Embryonic facial prominence (tissue), 1 donor: ENCODE results near the gene DIRAS3.
"Not testable (repeated sequence)": the region's sequence is repeated elsewhere in the genome, so short reads cannot be mapped to it uniquely, and the experiment has no call there.

Experiments
- DNase-seq: peaks from one replicate; pipeline ENCODE4 v3.0.0-alpha.2; 2016; ENCODE audit errors: extremely low spot score

The DIRAS3 gene

DNA sequence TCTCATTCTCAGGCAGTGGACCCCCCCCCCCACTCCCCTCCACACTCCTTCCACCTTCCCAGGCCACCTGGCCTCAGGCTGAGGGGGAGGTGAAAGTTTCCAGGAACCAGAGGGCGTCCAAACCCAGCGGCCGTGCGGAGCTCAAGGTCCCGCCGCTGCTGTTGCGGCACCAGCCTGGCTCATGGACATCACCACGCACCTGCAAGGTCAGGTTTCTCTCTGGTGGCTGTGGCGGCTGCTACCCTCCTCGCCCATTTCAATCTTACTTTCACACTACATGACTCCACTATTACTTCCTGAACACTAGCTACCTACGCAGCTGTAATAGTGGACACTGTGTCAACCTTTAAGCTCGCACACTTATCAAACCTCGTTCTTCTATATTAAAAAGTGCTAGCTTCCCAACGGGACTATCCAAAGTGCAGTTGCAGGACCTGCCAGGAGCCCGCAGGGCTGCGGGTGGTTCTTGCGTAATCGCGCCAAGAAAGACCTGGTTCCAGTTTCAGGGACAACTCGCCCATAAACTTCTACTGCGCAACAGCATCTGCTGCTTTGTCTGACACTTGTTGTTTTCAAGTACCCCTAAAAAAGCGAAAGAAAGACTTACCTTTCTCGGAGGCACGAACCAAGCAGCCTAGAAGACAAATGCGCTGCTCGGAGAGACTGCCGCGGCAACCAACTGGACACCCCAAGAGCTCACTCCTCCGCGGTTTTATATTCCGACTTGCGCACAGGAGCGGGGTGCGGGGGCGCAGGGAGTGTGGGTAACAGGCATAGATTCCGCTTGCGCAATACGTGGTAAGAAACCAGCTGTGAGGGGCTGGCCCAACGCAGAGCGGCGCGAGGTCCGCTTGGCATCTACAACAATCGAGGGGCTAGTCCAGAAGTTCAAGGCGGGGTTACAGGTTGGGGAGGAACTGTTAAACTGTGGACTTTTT is at the start of gene DIRAS3:
Gene DIRAS3 (minus strand): TSS at position 687 of the 938 bp plus-strand sequence. CDS start 3,330 bp downstream, outside the sequence.
- DNase-seq = no peak

GRCh38 chr1:68093737-68094136 is 43.3 kb upstream of the DIRAS3 start:
- no peak for DNase-seq

DNA sequence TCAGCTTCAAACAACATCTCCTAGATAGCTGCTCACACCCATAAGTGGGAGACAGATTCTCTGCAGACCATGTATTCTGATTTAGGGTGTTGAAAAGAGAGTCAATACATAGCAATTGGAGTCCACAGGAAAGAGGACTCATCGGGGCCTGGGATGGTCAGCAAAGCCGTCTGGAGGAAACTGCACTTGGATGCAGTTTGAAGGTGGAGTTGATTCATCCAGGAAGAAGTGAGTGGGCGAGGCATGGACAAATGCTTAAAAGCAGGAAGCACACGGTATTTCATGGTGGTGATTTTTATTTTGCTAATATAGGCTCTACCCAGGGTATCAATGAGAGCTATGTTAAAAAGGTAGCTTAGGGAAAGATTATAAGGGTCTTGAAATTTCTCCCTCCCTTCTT is 36.8 kb upstream of the DIRAS3 start:
- no peak for DNase-seq

DNA sequence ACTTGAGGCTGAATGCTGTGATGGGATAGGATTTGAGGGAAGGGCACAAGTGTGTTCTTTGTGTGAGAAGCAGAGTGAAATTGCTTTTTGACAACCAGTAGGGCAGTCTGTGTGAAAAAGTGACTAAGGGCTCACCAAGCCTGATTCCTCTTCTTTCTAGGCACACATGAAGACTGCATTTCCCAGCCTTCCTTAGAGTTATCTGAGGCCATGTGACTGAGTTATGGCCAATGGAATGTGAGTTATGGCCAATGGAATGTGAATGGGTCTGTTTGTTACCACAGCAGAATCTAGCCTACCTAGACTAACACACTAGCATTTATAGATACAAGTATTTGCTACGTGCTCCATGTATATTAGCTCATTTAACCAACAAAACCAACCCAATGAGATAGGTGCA is 35.3 kb upstream of the DIRAS3 start:
- DNase-seq = no peak

- DNase-seq = no peak
Observed at GRCh38 chr1:68083686-68084085, 33.3 kb upstream of the DIRAS3 start.

GRCh38 chr1:68081775-68082283 is 31.4 kb upstream of the DIRAS3 start:
- no peak for DNase-seq

DNA sequence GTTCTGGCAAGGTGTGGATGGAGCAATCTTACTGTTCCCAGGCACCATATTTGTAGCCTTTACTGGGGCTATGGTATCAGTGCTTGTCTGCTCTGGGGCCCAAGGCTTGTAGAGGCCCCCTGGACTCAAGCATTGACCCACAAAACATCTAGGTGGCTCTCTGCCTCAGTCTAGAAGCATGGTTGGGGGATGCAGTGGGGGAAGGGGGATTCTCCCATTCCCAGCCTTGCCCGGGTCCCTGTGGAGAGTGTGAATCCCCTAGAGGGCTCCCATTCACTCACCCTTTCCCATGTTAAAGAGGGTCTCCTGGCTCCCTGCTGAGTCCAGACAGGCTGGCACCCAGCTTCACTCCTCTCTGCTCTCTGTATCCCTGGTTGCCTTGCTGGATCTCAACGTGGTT is 28.2 kb upstream of the DIRAS3 start:
- no peak for DNase-seq

DNA sequence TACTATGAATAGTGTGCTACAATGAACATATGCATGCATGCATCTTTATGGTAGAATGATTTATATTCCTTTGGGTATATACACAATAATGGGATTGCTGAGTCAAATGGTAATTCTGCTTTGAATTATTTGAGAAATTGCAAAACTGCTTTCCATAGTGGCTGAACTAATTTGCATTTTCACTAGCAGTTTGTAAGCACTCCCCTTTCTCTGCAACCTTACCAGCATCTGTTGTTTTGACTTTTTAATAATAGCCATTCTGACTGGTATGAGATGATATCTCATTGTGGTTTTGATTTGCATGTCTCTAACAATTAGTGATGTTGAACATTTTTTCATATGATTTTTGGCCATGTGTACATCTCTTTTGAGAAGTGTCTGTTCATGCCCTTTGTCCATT is 24.0 kb upstream of the DIRAS3 start:
- DNase-seq = no peak

DNA sequence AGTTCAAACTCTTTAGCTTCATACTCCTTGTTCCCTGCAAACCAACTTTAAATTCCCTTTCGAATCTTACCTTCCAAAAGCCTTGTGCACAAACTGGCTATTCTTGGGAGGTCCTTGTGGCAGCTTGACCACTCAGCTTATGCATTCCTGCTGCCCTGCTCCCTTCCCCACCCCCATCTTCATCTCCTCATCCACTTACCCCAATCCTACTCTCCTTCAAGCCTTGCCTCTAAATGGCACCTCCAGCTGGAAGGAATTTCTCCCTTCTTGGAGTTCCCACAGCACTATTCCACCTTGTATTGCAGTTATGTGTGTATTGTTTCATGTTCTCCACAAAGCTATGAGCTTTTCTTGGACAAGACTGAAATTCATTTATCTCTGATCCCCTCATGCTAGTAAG is 15.3 kb upstream of the DIRAS3 start:
- DNase-seq = no peak

DNA sequence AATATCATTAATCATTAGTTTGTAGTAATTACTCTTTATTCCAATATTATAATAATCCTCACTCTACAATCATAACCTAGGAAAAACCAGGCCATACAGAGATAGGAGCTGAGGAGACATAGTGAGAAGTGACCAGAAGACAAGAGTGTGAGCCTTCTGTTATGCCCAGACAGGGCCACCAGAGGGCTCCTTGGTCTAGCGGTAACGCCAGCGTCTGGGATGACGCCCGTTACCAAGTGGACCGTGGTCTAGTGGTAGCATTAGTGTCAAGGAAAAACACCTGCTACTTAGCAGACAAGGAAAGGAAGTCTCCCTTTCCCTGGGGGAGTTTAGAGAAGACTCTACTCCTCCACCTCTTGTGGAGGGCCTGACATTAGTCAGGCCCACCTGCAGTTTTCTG is 7.6 kb upstream of the DIRAS3 start:
- not testable (repeated sequence) for DNase-seq

DNA sequence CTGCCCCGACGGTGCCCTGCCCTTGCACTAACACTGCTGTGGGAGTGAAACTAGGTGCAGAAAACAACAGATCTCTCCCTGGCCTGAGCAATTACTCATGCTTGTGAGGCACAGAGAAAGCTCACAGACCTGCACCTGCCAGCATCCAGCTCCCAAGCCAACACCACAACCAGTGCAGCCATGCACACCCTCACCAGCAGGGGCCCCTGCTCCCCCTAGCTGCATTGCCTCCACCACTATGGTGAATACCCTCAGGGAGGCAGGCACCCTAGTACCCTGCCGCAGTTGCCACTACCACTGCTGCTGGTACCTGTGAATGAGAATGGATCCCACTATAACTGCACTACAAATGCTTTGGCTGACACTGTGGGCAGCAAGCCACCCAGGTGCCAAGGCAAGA is 7.1 kb upstream of the DIRAS3 start:
- DNase-seq = no peak

DNA sequence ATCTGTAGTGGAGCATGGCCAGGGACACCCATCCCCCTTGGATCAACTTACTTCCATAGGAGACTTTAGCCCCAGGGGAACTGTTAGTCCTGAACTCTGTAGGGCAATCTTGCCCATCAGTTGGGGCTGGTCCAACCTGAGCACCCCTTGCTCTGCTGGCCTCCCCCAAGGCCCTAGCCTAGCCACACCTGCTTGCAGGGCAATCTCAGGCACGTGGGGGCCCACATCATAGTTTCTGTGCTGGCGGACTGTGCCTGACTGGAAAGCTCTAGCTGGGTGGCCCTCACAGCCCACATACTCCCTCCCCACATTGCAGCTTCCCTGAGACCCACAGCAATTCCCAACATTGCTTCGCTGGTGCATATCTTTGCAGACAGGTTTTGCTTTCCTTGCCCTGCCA is 6.6 kb upstream of the DIRAS3 start:
- no peak for DNase-seq

DNA sequence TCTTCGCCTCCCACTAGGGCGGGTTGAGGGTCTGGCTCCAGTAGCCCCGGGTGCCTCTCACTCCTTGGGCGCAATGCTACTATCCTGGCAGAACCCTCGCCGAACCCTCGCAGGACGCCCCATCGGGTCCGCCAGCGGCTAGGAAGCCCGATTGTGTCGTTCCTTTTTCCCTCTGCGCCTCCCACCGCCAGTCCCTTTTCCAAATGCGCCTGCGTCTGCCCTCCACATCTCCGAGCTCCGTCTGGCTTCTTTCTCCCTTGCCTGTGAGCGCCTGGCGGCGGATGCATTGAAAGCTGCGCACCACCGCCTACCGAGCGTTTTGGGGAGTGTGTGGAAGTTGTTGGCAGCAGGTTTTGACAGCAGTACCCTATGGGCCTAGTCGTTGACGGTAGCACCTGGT is 1.0 kb upstream of the DIRAS3 start:
- DNase-seq = peak; percentile 49

- DNase-seq = no peak
Observed at GRCh38 chr1:68047659-68048026, 2.8 kb downstream of the DIRAS3 start.

DNA sequence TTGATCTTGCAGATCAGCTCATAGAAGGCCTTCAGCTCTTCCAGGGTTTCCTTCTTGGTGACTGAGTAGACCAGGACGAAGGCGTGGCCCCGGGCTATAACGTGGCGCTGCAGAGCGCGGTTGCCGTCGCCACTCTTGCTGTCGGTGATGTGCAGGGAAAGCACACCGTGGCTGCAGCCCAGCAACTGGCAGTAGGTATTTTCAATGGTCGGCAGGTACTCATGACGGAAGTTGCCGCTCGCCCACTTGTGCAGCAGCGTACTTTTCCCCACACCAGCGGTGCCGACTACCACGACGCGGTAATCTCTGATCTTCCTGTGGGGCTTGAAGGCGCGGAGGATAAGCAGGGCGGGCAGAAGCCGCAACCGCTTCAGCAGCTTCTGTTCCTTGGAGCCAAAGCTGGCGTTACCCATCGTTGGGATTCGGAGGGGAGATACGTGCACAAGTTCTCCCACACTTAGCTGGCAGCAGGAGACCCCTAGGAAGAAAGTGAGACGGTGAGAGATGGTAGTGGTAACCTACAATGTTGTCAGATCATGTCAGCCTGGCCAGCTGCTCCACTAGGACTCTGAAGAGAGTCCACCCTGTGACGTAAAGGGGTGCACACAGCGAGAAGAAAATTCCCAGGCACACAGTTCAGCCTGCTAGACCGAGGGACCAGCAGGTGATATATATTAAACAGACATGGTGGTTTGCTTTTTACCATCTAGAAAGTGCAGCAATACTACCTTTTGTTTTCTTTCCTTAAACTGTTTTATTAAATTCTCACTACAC is 3.4 kb downstream of the DIRAS3 start:
- DNase-seq = no peak

DNA sequence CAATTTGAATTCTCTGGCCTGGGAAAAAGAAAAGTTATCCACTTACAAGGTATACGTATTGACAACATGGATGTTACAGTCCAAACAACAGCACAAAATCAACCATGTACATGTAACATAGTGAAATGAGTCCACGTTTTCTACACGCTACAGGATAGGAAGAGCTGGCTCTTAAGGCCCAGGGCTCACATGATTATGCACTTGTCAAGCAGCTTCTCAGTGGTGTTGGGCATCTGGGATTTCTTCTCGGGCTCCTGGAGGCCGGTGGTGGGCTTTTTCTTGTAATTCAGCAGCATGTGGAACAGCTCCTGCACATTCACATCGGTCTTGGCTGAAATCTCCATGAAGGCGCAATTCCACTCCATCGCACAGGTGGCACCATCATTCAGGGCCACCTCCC is 4.0 kb downstream of the DIRAS3 start:
- no peak for DNase-seq

DNA sequence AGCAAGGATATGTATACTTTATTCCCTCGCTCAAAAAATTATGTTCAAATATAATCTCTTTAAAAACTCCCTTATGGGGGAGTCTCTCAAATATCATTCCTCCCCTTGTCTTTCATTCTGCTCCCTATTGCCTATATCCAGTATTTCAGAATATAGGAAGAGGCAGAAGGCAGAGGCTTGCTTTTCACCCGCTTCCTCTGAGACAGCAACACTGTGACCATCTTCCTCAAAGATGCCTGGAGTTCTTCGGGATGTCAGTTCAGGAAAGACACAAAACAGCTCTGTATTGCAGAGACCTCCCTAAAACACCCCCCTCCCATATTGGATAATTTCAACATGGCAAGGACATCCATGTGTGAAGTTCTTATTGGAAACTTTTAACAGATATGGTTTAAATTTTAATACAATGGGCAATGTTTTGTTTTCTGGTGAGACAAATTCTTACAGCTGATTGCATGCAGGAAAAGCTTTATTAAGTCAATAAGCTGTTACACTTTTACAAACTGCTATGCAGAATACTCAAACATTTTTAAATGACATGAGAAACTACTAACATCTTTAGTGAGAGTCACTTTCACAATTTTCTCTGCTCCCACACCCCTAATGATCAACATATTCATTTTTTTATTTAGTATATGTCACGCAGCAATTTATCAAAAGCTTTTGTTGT is 4.8 kb downstream of the DIRAS3 start:
- no peak for DNase-seq

DNA sequence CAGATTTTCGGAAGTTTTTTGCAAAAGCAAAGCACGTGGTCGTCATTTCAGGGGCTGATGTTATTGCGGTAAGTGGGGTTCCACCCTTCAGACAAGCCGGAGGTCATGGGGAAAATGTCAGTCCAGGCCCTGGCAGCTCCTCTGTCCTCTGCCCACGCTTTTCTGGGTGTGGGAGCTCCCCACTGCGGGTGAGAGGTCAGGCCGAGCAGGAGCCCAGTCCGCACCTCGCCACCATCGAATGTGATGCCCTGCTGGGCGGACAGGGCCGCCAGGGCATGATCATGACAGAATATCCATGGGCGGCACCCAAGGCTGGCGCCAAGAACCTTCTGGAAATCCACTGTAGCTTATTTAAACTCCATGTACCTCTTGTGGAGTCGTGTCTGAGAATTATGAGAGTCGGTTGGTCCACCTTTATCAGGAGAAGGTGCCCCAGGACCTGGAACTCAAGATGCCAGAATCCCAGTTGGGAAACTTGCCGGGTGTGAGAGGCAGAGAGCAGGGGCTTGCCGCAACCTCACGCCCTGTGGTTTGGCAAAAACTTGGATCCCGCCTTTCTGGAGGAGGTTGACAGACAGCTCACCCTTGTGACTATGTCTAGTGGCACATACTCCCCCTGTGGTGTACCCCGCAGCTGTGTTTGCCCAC is 6.9 kb downstream of the DIRAS3 start:
- no peak for DNase-seq

- no peak for DNase-seq
Observed at GRCh38 chr1:68036946-68037345, 13.5 kb downstream of the DIRAS3 start.

GRCh38 chr1:68029444-68029843 is 21.0 kb downstream of the DIRAS3 start:
- DNase-seq = no peak

- no peak for DNase-seq
Observed at GRCh38 chr1:68028566-68028965, 21.9 kb downstream of the DIRAS3 start.
